Measurements from ENCODE around the gene SSR2. TPM values are rescaled to one million over a fixed set of nuclear protein-coding genes. Genes with fewer than 3 reads are reported as not detected.

Gene SSR2
- total RNA-seq, 4 donors from 2014 or later = 172 to 236 (median 212) TPM

DNA sequence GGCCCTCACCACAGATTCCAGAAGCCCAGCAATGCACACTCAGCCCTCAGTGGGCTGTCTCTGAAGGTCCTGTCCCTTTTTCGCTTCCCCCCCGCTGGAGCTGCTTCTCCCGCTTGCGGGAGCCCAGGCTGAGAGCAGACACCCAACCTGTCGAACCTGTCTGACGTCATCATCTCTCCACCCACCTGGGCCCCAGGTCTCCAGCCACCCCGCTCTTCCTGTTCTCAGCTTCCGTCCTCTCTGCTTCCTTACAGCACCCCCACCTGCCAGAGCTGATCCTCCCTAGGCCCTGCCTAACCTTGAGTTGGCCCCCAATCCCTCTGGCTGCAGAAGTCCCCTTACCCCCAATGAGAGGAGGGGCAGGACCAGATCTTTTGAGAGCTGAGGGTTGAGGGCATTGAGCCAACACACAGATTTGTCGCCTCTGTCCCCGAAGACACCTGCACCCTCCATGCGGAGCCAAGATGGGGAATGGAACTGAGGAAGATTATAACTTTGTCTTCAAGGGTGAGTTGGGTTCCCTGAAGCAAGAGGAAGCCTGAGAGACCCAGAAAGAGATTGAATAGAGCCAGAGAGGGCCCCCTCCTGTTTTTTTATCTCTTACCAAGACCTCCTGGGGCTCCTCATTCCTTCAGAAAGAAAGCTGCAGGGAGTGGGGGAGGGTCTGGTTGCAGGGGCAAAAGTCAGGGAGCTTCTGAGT lies 40.3 kb upstream of the SSR2 start, which contains the start of gene RAB25:
Gene RAB25, plus strand, starts transcription at position 224 of the 700 bp plus-strand sequence. Its CDS starts 241 bp downstream, at position 465.
- peaks cover 0 to 29% (median 0%) of the 10 kb centered on the region in 3 donors for H3K36me3 ChIP-seq
- TF ChIP-seq, protein P1, sequence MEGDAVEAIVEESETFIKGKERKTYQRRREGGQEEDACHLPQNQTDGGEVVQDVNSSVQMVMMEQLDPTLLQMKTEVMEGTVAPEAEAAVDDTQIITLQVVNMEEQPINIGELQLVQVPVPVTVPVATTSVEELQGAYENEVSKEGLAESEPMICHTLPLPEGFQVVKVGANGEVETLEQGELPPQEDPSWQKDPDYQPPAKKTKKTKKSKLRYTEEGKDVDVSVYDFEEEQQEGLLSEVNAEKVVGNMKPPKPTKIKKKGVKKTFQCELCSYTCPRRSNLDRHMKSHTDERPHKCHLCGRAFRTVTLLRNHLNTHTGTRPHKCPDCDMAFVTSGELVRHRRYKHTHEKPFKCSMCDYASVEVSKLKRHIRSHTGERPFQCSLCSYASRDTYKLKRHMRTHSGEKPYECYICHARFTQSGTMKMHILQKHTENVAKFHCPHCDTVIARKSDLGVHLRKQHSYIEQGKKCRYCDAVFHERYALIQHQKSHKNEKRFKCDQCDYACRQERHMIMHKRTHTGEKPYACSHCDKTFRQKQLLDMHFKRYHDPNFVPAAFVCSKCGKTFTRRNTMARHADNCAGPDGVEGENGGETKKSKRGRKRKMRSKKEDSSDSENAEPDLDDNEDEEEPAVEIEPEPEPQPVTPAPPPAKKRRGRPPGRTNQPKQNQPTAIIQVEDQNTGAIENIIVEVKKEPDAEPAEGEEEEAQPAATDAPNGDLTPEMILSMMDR (IDR thresholded peaks at IDR 0.05) = no peak
- TF ChIP-seq EP300 (IDR thresholded peaks at IDR 0.05) (no peak), POLR2A (IDR thresholded peaks at IDR 0.05) (no peak)
- H3K27me3 ChIP-seq = no peaks in the 10 kb centered on the region
- H3K4me3 ChIP-seq = no peak within 1 kb of the TSS
- H3K27ac ChIP-seq = peak within 1 kb of the TSS in 1 of 4 donors; percentile 7
- DNase-seq (ENCODE audit: low spot score in 2 of 2) = no peak
- H3K4me1 ChIP-seq = peaks cover 0 to 7% (median 2%) of the 10 kb centered on the region in 4 donors
- no peaks in the 10 kb centered on the region for H3K9me3 ChIP-seq
- 52 to 60% methylated on average over 11 of the region's 11 CpGs for WGBS, 2 donors

DNA sequence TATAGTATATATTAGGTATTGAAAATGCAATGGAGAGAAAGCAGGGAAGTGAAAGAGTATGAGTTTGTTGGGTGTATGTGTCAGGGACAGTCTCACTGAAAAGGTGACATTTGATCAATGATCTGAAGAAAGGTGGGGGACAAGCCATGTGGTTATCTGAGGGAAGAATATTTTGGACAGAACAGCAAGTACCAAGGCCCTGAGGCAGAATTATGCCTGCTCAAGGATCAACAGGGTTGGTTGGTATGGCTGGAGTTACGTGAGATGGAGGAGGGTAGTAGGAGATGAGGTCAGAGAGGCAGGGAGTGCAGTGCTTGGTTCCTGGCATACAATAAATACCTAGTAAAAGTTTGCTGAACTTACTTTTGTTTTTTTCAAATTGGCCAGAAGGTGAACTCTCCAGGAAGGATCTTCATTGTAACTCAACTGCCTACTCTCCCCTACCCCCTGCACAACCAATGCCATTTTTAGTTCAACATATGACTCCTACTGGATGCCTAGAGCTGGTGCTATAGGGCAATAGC lies 35.6 kb upstream of the SSR2 start:
- H3K36me3 ChIP-seq = peaks cover 0 to 30% (median 0%) of the 10 kb centered on the region in 3 donors
- no peaks in the 10 kb centered on the region for H3K27me3 ChIP-seq
- H3K4me3 ChIP-seq = no peak overlapping the region
- no peak for DNase-seq (ENCODE audit: low spot score in 2 of 2)
- no peaks in the 10 kb centered on the region for H3K9me3 ChIP-seq
- TF ChIP-seq, protein P1 (IDR thresholded peaks at IDR 0.05) = no peak
- no peak for TF ChIP-seq POLR2A (IDR thresholded peaks at IDR 0.05)
- no peak for TF ChIP-seq EP300 (IDR thresholded peaks at IDR 0.05)
- 90 to 96% methylated on average over 1 of the region's 1 CpG for WGBS, 2 donors
- no peak overlapping the region for H3K27ac ChIP-seq
- peaks cover 0 to 33% (median 6%) of the 10 kb centered on the region in 4 donors for H3K4me1 ChIP-seq

DNA sequence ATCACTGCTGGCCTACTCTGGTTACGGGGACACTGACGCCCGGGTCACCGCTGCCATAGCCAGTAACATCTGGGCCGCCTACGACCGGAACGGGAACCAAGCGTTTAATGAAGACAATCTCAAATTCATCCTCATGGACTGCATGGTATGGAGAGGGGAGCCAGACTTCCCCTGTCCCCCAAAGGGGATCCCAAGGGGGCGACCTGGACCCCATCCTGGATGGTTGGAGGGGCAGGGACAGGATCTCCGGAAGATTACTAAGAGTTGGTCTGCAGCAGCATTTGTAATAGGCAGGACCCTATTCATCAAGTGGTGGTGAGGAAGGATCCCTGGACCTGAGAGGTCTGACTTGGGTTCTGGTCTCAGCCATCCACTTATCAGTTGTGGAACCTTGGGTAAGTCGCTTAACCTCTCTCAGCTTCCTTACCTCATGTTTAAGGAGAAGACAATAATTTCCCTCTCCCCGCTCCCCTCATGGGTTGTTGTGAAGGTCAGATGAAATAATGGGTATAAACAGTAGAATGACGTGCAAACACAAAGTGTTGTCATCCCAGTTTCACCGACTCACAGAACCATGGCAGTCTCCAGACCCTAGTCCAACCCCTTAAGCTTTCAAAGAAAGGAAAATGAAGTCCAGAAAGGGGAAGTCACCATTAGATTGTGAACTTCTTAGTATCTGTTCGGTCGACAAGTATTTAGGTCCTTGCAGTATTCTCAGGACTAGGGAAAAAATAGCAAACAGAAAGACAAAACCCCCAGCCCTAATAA lies 34.7 kb upstream of the SSR2 start:
- 21 to 23% methylated on average over 16 to 17 of the region's 17 CpGs for WGBS, 2 donors
- Histone ChIP-seq H3K36me3 (peaks cover 0 to 39% (median 0%) of the 10 kb centered on the region in 3 donors), H3K4me1 (peaks cover 0 to 42% (median 6%) of the 10 kb centered on the region in 4 donors), H3K9me3 (no peaks in the 10 kb centered on the region), H3K27me3 (no peaks in the 10 kb centered on the region), H3K27ac (peak overlapping the region; percentile 82 to 98 (median 88)), H3K4me3 (peak overlapping the region; percentile 84 to 97 (median 96))
- DNase-seq (ENCODE audit: low spot score in 2 of 2) = no peak
- TF ChIP-seq POLR2A (IDR thresholded peaks at IDR 0.05) (no peak), EP300 (IDR thresholded peaks at IDR 0.05) (no peak)
- TF ChIP-seq, protein P1 (IDR thresholded peaks at IDR 0.05) = no peak

DNA sequence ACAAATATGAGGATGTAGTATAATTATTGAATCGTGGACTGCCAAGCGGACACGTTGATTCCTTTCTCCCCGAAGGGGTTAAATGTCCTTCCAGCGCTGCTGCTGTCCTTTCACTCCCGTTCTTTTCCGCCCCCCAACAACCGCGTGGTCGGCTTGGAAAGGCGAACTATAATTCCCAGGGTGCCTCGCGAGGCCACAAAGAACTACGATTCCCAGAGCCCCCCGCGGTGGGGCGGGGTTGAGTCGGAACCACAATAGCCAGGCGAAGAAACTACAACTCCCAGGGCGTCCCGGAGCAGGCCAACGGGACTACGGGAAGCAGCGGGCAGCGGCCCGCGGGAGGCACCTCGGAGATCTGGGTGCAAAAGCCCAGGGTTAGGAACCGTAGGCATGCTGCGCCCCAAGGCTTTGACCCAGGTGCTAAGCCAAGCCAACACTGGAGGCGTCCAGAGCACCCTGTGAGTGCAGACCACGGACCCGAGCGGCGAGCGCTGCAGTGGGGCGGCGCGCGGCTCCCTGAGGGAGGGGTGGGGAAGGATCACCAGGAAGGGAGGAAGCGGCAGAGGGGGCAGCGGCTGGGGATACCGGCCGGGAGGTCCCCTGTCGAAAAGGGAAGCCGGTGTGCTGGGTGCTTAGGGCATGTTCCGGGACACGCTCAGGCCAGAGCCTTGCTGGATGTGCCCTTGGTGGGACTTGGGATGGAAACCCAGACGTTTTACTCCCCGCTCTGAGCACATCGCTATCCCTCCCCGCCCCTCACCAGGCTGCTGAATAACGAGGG lies 33.9 kb upstream of the SSR2 start, which contains the start of gene LAMTOR2:
Gene LAMTOR2, plus strand, starts transcription at position 283 of the 781 bp plus-strand sequence. Its CDS starts 108 bp downstream, at position 391.
- H3K36me3 ChIP-seq = peaks cover 0 to 47% (median 5%) of the 10 kb centered on the region in 3 donors
- H3K9me3 ChIP-seq = no peaks in the 10 kb centered on the region
- H3K27ac ChIP-seq = peak within 1 kb of the TSS; percentile 86 to 98 (median 93)
- peak within 1 kb of the TSS; percentile 84 to 97 (median 96) for H3K4me3 ChIP-seq
- no peaks in the 10 kb centered on the region for H3K27me3 ChIP-seq
- peaks cover 0 to 42% (median 6%) of the 10 kb centered on the region in 4 donors for H3K4me1 ChIP-seq
- TF ChIP-seq, protein P1 (IDR thresholded peaks at IDR 0.05) = peak in 1 of 5 experiments; percentile 32
- peak in 1 of 2 donors; percentile 74 for TF ChIP-seq POLR2A (IDR thresholded peaks at IDR 0.05)
- peak; percentile 95 to 97 for TF ChIP-seq EP300 (IDR thresholded peaks at IDR 0.05)
- 0% methylated on average over 52 to 53 of the region's 53 CpGs for WGBS, 2 donors
- peak; percentile 97 to 99 for DNase-seq (ENCODE audit: low spot score in 2 of 2)
